Mesothelial cell of epicardium (in vitro differentiated cells): ENCODE data around the gene RYR3. TPM values are rescaled to one million over a fixed set of nuclear protein-coding genes. Genes with fewer than 3 reads are reported as not detected.

Experiments
- DNase-seq, 2 experiments: peaks; one replicate each; pipeline ENCODE4 v3.0.0; 2021; ENCODE audit warnings: low spot score in 2 of 2; ENCODE audit not compliant: unreplicated experiment in 2 of 2
- H3K27ac Mint-ChIP-seq: 2 replicates; pipeline ENCODE4 v1.8.0; 2021; ENCODE audit warnings: mixed read lengths
- H3K27me3 Mint-ChIP-seq: 2 replicates; pipeline ENCODE4 v1.8.0; 2021; ENCODE audit warnings: low read depth, mixed read lengths
- H3K36me3 Mint-ChIP-seq: 2 replicates; pipeline ENCODE4 v1.8.0; 2021; ENCODE audit warnings: mixed read lengths
- H3K4me1 Mint-ChIP-seq: 2 replicates; pipeline ENCODE4 v1.8.0; 2021; ENCODE audit warnings: mixed read lengths
- H3K4me3 Mint-ChIP-seq: 2 replicates; pipeline ENCODE4 v1.8.0; 2021; ENCODE audit warnings: mild to moderate bottlenecking, moderate library complexity, mixed read lengths
- H3K9me3 Mint-ChIP-seq: 2 replicates; pipeline ENCODE4 v1.8.0; 2021; ENCODE audit warnings: mixed read lengths
- CTCF ChIP-seq: fragments of 200-600 bp; sonication (generic); IDR thresholded peaks from one replicate; pipeline ENCODE4 v1.5.0; 2021; ENCODE audit warnings: antibody characterized with exemption; ENCODE audit not compliant: unreplicated experiment
- total RNA-seq: library from RNA; stranded (reverse); gene quantifications from 3 replicates; pipeline ENCODE4 v1.2.1, GENCODE V29; 2021

RYR3 gene
- total RNA-seq, 1 donor from 2014 or later: 3.8 TPM

- no peaks in the 10 kb centered on the region for H3K36me3 Mint-ChIP-seq
- H3K27ac Mint-ChIP-seq: no peak overlapping the region
- H3K4me3 Mint-ChIP-seq: no peak overlapping the region
- no peaks in the 10 kb centered on the region for H3K4me1 Mint-ChIP-seq
- peaks cover 36% of the 10 kb centered on the region for H3K27me3 Mint-ChIP-seq
- H3K9me3 Mint-ChIP-seq: peaks cover 14% of the 10 kb centered on the region
- DNase-seq: no peak
- no peak for TF ChIP-seq CTCF
Measured at GRCh38 chr15:33330931-33331330, 20.2 kb downstream of the RYR3 start.

GRCh38 chr15:33341953-33342352 lies 31.2 kb downstream of the RYR3 start:
- Mint-ChIP-seq H3K36me3 (no peaks in the 10 kb centered on the region), H3K27ac (no peak overlapping the region), H3K27me3 (peaks cover 4% of the 10 kb centered on the region), H3K9me3 (peaks cover 9% of the 10 kb centered on the region), H3K4me3 (no peak overlapping the region), H3K4me1 (no peaks in the 10 kb centered on the region)
- TF ChIP-seq CTCF: no peak
- DNase-seq: no peak

DNA sequence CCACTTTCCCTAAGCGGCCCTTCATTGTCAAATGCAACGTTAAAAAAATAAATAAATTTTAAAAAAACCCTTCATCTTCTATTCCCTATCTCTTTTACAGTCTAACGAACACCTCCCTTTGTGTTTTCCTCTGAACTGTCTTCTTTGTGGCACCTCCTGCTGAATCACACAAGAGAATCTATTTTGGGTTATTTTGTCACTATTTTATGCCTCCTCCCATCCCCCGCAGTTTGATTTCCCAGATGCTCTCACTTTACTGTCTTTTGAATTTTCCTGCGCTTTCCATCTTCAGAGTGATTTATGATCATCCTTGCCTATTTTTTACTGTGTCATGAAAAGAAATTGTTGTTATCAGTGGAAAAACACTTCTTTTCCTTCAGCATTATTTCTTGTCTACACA lies 32.5 kb downstream of the RYR3 start:
- Mint-ChIP-seq H3K27ac (no peak overlapping the region), H3K4me1 (no peaks in the 10 kb centered on the region), H3K36me3 (no peaks in the 10 kb centered on the region), H3K9me3 (peaks cover 9% of the 10 kb centered on the region), H3K27me3 (peaks cover 4% of the 10 kb centered on the region), H3K4me3 (no peak overlapping the region)
- no peak for DNase-seq
- TF ChIP-seq CTCF: no peak

DNA sequence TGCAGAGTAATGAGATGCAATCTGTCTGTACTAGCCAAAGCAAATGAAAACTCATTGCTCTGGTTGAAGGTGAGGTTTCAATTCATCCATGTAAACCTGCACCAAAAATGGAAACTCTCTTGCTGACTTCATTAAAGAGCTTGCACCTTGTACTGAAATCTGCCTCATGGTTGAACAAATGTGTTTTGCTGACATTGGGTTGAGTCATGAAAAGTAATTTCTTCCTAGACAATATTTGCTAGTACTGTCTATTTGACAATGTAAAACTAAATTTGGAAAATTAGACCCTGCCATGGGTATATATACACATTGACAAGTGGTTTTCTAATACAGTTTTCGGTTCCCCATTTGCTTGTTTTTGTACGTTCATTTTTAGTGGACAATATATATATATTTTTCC lies 33.3 kb downstream of the RYR3 start:
- H3K27me3 Mint-ChIP-seq: peaks cover 2% of the 10 kb centered on the region
- no peak for TF ChIP-seq CTCF
- no peak overlapping the region for H3K27ac Mint-ChIP-seq
- no peak for DNase-seq
- no peaks in the 10 kb centered on the region for H3K36me3 Mint-ChIP-seq
- H3K4me3 Mint-ChIP-seq: no peak overlapping the region
- peaks cover 7% of the 10 kb centered on the region for H3K9me3 Mint-ChIP-seq
- H3K4me1 Mint-ChIP-seq: no peaks in the 10 kb centered on the region

- DNase-seq: no peak
- H3K36me3 Mint-ChIP-seq: no peaks in the 10 kb centered on the region
- H3K27ac Mint-ChIP-seq: no peak overlapping the region
- H3K27me3 Mint-ChIP-seq: peaks cover 2% of the 10 kb centered on the region
- no peak overlapping the region for H3K4me3 Mint-ChIP-seq
- H3K4me1 Mint-ChIP-seq: no peaks in the 10 kb centered on the region
- TF ChIP-seq CTCF: no peak
- peaks cover 4% of the 10 kb centered on the region for H3K9me3 Mint-ChIP-seq
Measured at GRCh38 chr15:33344530-33344929, 33.8 kb downstream of the RYR3 start.

- no peak for DNase-seq
- no peak overlapping the region for H3K27ac Mint-ChIP-seq
- no peaks in the 10 kb centered on the region for H3K36me3 Mint-ChIP-seq
- no peak for TF ChIP-seq CTCF
- H3K4me1 Mint-ChIP-seq: peaks cover 7% of the 10 kb centered on the region
- H3K9me3 Mint-ChIP-seq: no peaks in the 10 kb centered on the region
- no peak overlapping the region for H3K4me3 Mint-ChIP-seq
- H3K27me3 Mint-ChIP-seq: peaks cover 3% of the 10 kb centered on the region
Measured at GRCh38 chr15:33354411-33354810, 43.6 kb downstream of the RYR3 start.
